PC-3 (cell line): ENCODE results near the gene PTPRE. TPM values are rescaled to one million over a fixed set of nuclear protein-coding genes. Genes with fewer than 3 reads are reported as not detected.
A peak's percentile ranks its signal among the peaks of the same experiment; 100 is the strongest.

Experiments used
- ATAC-seq: fragments of 200-7000 bp; cut with Tn5 transposase; 2 replicates; pipeline ENCODE4 v1.9.1; 2020; ENCODE audit warnings: mild to moderate bottlenecking, moderate library complexity
- BruUV-seq: library from RNA; stranded (reverse); fragments of 400-500 nt; replicated peaks from 2 replicates; lab custom pipeline; 2021; lab: Mats Ljungman, UMichigan
- CTCF ChIA-PET: fragments of 300-600 bp; sonication (Branson Sonifier 250); formaldehyde crosslinking; loops from one replicate; lab custom pipeline; 2022; ENCODE audit warnings: antibody characterized with exemption; lab: Charles Lee
- POLR2A ChIA-PET: fragments of 300-600 bp; sonication (Branson Sonifier 250); formaldehyde crosslinking; loops from one replicate; lab custom pipeline; 2022; ENCODE audit warnings: antibody characterized with exemption; ENCODE audit not compliant: unreplicated experiment; lab: Charles Lee
- DNase-seq: peaks from one replicate; pipeline ENCODE4 v3.0.0-alpha.2; 2015
- H2AFZ ChIP-seq: fragments of 300-600 bp; sonication (generic); 2 replicates; pipeline ENCODE4 v1.6.0; 2016; ENCODE audit warnings: antibody characterized with exemption, low read length
- H3F3A ChIP-seq: fragments of 300-600 bp; sonication (generic); one replicate; pipeline ENCODE4 v1.6.0; 2017; ENCODE audit warnings: antibody characterized with exemption, low read length, control low read depth, mild to moderate bottlenecking; ENCODE audit not compliant: unreplicated experiment
- H3K27ac ChIP-seq: fragments of 300-600 bp; sonication (generic); 2 replicates; pipeline ENCODE4 v1.5.1; 2016; ENCODE audit warnings: mild to moderate bottlenecking, low read length
- H3K27me3 ChIP-seq: fragments of 300-600 bp; sonication (generic); 2 replicates; pipeline ENCODE4 v1.6.1; 2016; ENCODE audit warnings: low read length, mixed read lengths
- H3K36me3 ChIP-seq: fragments of 300-600 bp; sonication (generic); 2 replicates; pipeline ENCODE4 v1.6.1; 2016; ENCODE audit warnings: low read depth, mixed run types, low read length, mixed read lengths
- H3K4me1 ChIP-seq: fragments of 300-600 bp; sonication (generic); 2 replicates; pipeline ENCODE4 v1.5.1; 2016; ENCODE audit warnings: low read length; ENCODE audit not compliant: insufficient read depth
- H3K4me2 ChIP-seq: fragments of 300-600 bp; sonication (generic); 2 replicates; pipeline ENCODE4 v1.6.0; 2016; ENCODE audit warnings: low read length
- H3K4me3 ChIP-seq: fragments of 300-600 bp; sonication (generic); 2 replicates; pipeline ENCODE4 v1.5.1; 2016; ENCODE audit warnings: mild to moderate bottlenecking, low read length, mixed read lengths
- H3K79me2 ChIP-seq: fragments of 300-600 bp; sonication (generic); 2 replicates; pipeline ENCODE4 v1.6.1; 2017; ENCODE audit warnings: low read length, mixed read lengths
- H3K9ac ChIP-seq: fragments of 300-600 bp; sonication (generic); 2 replicates; pipeline ENCODE4 v1.6.0; 2016; ENCODE audit warnings: mild to moderate bottlenecking, low read length
- H3K9me2 ChIP-seq: fragments of 300-600 bp; sonication (generic); replicated peaks from 2 replicates; pipeline ENCODE4 v1.6.1; 2016; ENCODE audit warnings: mixed run types, low read length, mixed read lengths
- H3K9me3 ChIP-seq: fragments of 300-600 bp; sonication (generic); 2 replicates; pipeline ENCODE4 v1.6.1; 2016; ENCODE audit warnings: low read length, mixed read lengths
- H4K20me1 ChIP-seq: fragments of 300-600 bp; sonication (generic); 2 replicates; pipeline ENCODE4 v1.6.1; 2016; ENCODE audit warnings: low read length, mixed read lengths
- CTCF ChIP-seq: fragments of 300-600 bp; sonication (generic); conservative IDR thresholded peaks from 2 replicates; pipeline ENCODE4 v1.5.1; 2017; ENCODE audit warnings: antibody characterized with exemption, low read depth, mild to moderate bottlenecking, low read length
- EZH2 ChIP-seq: fragments of 300-600 bp; sonication (generic); IDR thresholded peaks from one replicate; pipeline ENCODE4 v1.6.1; 2017; ENCODE audit warnings: antibody characterized with exemption, mild to moderate bottlenecking, low read length; ENCODE audit not compliant: unreplicated experiment
- EZH2phosphoT487 ChIP-seq: fragments of 300-600 bp; sonication (generic); IDR thresholded peaks from 2 replicates; pipeline ENCODE4 v1.6.1; 2018; ENCODE audit warnings: mild to moderate bottlenecking, antibody characterized with exemption, low read length, borderline replicate concordance
- intact Hi-C: fragments of 100-400 bp; cut with micrococcal nuclease; formaldehyde crosslinking; loops from 2 replicates; pipeline ENCODE4 v1.9.0; 2023
- total RNA-seq: library from RNA; depleted of rRNA; stranded (reverse); fragments of >200 nt; gene quantifications from 2 replicates; pipeline ENCODE4 v1.2.3, GENCODE V29; 2014

PTPRE gene
- total RNA-seq, 1 experiment from 2014 or later: 3.1 TPM

GRCh38 chr10:127934383-127934782 lies 27.5 kb downstream of the PTPRE start:
- no TSS peak for BruUV-seq
- DNase-seq (no peak), ATAC-seq (no peak)
- no peak overlapping the region for H3K9ac ChIP-seq
- H3F3A ChIP-seq: no peaks in the 10 kb centered on the region
- H3K4me1 ChIP-seq: no peaks in the 10 kb centered on the region
- POLR2A ChIA-PET: no interaction called here
- H3K79me2 ChIP-seq: no peaks in the 10 kb centered on the region
- H3K36me3 ChIP-seq: no peaks in the 10 kb centered on the region
- CTCF ChIA-PET: no interaction called here
- no peak overlapping the region for H3K4me3 ChIP-seq
- H4K20me1 ChIP-seq: no peaks in the 10 kb centered on the region
- H3K9me3 ChIP-seq: no peaks in the 10 kb centered on the region
- H3K27ac ChIP-seq: no peak overlapping the region
- intact Hi-C loops: no loop called here
- no peak overlapping the region for H3K4me2 ChIP-seq
- H3K27me3 ChIP-seq: no peaks in the 10 kb centered on the region
- H3K9me2 ChIP-seq: no peaks in the 10 kb centered on the region
- no peak overlapping the region for H2AFZ ChIP-seq
- TF ChIP-seq EZH2 (no peak), CTCF (no peak), EZH2phosphoT487 (no peak)

DNA sequence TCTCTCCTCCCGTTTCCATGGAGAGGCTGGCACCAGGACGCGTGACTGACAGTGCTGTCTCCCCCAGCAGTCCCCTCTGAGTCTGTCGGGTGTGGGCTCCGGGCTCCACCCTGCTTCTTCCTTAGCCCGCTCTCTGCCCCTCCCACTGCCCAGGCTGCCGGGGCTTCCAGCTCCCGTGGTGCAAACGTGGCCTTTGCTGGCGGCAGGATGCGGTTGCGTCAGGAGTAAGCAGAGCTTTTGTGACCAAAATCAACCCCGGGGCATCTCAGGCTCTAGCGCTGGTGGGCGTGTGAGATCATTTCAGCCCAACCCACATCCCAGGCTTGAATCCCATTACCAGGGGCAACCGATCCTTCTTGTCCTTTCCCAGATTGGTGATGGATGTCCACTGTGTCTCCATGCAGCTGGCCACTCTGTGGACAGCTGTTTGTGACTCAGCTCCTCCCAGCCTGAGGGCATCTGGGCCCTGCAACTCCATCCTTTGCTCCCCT lies 28.2 kb downstream of the PTPRE start:
- POLR2A ChIA-PET: no interaction called here
- no peak for ATAC-seq
- Histone ChIP-seq H3K9me3 (no peaks in the 10 kb centered on the region), H3K4me1 (no peaks in the 10 kb centered on the region), H3K9ac (no peak overlapping the region), H3F3A (no peaks in the 10 kb centered on the region), H2AFZ (no peak overlapping the region), H3K36me3 (no peaks in the 10 kb centered on the region), H3K9me2 (no peaks in the 10 kb centered on the region), H3K27me3 (no peaks in the 10 kb centered on the region), H3K4me2 (no peak overlapping the region), H3K27ac (no peak overlapping the region), H3K4me3 (no peak overlapping the region), H4K20me1 (no peaks in the 10 kb centered on the region), H3K79me2 (no peaks in the 10 kb centered on the region)
- intact Hi-C loops: no loop called here
- TF ChIP-seq EZH2 (no peak), CTCF (no peak), EZH2phosphoT487 (no peak)
- no peak for DNase-seq
- BruUV-seq: no TSS peak
- CTCF ChIA-PET: no interaction called here

- BruUV-seq: no TSS peak
- H3K9me3 ChIP-seq: no peaks in the 10 kb centered on the region
- DNase-seq: peak; percentile 16
- H3K36me3 ChIP-seq: no peaks in the 10 kb centered on the region
- intact Hi-C loops: no loop called here
- POLR2A ChIA-PET: no interaction called here
- no peaks in the 10 kb centered on the region for H4K20me1 ChIP-seq
- H3K79me2 ChIP-seq: no peaks in the 10 kb centered on the region
- no peak overlapping the region for H3K9ac ChIP-seq
- no peak overlapping the region for H3K4me2 ChIP-seq
- TF ChIP-seq EZH2phosphoT487 (no peak), EZH2 (no peak), CTCF (no peak)
- no peaks in the 10 kb centered on the region for H3K9me2 ChIP-seq
- H3K27me3 ChIP-seq: no peaks in the 10 kb centered on the region
- no peaks in the 10 kb centered on the region for H3F3A ChIP-seq
- no peak overlapping the region for H3K4me3 ChIP-seq
- ATAC-seq: no peak
- CTCF ChIA-PET: no interaction called here
- H2AFZ ChIP-seq: no peak overlapping the region
- no peaks in the 10 kb centered on the region for H3K4me1 ChIP-seq
- no peak overlapping the region for H3K27ac ChIP-seq
These were observed 30.2 kb downstream of the PTPRE start for GRCh38 chr10:127937069-127937468.
